HFF-Myc (cell line): ENCODE data around the gene BRD7.
A peak's percentile ranks its signal among the peaks of the same experiment; 100 is the strongest.

ENCODE experiments used
- DNase-seq: peaks from one replicate; pipeline ENCODE4 v3.0.0-alpha.2; 2011; ENCODE audit warnings: low read depth; ENCODE audit errors: extremely low read depth
- H3K4me3 ChIP-seq: replicated peaks from 2 replicates; pipeline ENCODE4 v1.5.1; 2011; ENCODE audit warnings: low read depth, mild to moderate bottlenecking, control low read depth, low read length
- TF ChIP-seq, protein P1 (sequence below): IDR thresholded peaks from 2 replicates; pipeline ENCODE4 v1.5.1; 2012; ENCODE audit warnings: mild to moderate bottlenecking, low read depth, low read length, control low read depth; ENCODE audit errors: missing control alignments

The BRD7 gene

GRCh38 chr16:50368410-50369132 lies at the start of gene BRD7:
TSS of gene BRD7 (minus strand) at chr16:50368988. CDS start at chr16:50368774, 214 bp downstream.
- DNase-seq: no peak
- TF ChIP-seq, protein P1, sequence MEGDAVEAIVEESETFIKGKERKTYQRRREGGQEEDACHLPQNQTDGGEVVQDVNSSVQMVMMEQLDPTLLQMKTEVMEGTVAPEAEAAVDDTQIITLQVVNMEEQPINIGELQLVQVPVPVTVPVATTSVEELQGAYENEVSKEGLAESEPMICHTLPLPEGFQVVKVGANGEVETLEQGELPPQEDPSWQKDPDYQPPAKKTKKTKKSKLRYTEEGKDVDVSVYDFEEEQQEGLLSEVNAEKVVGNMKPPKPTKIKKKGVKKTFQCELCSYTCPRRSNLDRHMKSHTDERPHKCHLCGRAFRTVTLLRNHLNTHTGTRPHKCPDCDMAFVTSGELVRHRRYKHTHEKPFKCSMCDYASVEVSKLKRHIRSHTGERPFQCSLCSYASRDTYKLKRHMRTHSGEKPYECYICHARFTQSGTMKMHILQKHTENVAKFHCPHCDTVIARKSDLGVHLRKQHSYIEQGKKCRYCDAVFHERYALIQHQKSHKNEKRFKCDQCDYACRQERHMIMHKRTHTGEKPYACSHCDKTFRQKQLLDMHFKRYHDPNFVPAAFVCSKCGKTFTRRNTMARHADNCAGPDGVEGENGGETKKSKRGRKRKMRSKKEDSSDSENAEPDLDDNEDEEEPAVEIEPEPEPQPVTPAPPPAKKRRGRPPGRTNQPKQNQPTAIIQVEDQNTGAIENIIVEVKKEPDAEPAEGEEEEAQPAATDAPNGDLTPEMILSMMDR: no peak
- peak within 1 kb of the TSS; percentile 69 for H3K4me3 ChIP-seq

DNA sequence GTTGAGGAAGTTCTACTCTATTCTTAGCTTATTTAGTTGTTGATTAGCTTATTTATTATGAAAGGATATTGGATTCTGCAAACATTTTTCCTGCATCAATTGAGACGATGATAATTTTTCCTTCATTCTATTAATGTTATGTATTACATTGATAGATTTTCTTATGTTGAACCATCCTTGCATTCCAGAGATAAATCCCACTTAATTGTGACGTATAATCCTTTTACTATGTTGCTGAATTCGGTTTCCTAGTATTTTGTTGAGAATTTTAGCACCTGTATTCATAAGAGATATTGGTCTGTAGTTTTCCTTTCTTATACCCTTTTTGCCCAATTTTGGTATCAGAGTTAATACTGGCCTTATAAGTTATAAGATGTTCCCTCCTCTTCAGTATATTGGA lies 47.6 kb upstream of the BRD7 start:
- no peak for DNase-seq
- no peak overlapping the region for H3K4me3 ChIP-seq
- TF ChIP-seq, protein P1: no peak

DNA sequence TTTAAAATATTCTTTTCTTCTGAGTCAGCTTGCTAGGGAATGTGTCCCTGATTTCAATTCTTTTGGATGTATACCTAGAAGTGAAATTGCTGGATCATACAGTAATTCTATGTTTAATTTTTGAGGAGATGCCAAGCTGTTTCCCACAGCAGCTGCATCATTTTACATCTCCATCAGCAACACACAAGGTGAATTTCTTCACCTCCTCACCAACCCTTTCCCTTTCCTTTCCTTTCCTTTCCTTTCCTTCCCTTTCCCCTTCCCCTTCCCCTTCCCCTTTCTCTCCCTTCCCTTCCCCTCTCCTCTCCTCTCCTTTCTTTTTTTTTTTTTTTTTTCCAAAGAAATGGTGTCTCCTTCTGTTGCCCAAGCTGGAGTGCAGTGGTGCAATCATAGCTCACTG lies 45.4 kb upstream of the BRD7 start:
- no peak for DNase-seq
- no peak overlapping the region for H3K4me3 ChIP-seq
- TF ChIP-seq, protein P1: no peak

- no peak for DNase-seq
- TF ChIP-seq, protein P1: no peak
Observed at GRCh38 chr16:50411034-50411433, 42.2 kb upstream of the BRD7 start.

DNA sequence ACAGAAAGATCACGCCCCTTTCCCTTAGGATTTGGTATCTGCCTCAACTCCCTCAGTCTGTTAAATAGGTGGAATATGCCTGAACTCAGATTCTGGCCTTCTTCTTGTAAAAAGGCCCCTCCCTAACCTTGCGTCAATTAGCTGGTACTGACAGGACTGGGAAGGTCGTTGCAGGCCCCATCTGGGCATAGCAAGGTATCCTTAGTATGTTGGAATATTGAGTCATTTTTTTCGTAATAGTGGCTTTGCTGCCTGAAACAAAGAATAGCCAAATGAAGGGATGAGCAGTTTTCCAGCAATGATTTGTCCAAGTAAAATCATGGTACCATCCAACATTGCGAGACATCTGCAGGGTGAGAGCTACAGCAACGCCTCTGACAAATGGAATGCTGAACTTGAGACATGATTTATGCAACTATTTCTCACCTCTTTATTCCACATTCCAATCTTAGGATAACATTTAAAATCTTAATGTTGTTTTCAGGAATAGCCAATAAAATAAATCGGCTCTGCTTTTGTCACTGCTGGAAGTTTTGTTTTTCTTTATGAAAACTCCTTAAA lies 39.3 kb upstream of the BRD7 start:
- H3K4me3 ChIP-seq: no peak overlapping the region
- TF ChIP-seq, protein P1: no peak
- DNase-seq: no peak

More at GRCh38 chr16:50411034-50411433, 42.2 kb upstream of the BRD7 start:
- H3K4me3 ChIP-seq: no peak overlapping the region

DNA sequence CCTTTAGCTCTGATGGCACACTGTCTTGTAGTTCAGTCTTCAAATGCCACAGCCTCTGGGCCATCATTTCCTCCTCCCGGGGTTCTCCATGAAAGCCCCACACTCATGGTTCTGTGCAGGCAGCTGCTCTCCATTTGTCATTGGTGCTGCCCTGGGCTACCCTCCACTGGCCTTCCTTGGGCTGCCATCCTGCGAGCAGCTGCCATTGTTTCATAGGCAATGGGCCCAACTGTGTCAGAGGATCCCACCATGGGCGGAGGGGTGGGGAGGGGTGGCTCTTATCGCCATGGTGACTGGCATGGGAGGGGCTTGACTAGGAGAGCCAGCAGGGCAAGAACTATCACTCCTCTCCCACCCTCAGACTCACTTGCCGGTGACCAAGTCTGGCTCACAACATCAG lies 38.6 kb upstream of the BRD7 start:
- TF ChIP-seq, protein P1: no peak
- no peak overlapping the region for H3K4me3 ChIP-seq
- no peak for DNase-seq
